Fibroblast of the conjunctiva (primary cell): Measurements from ENCODE around the gene RPS3.
"Not testable (repeated sequence)": the region's sequence is repeated elsewhere in the genome, so short reads cannot be mapped to it uniquely, and the experiment has no call there.

ENCODE experiments used
- DNase-seq: peaks from one replicate; pipeline ENCODE4 v3.0.0-alpha.2; 2010; ENCODE audit warnings: low read depth

The RPS3 gene

GRCh38 chr11:75380245-75380644 is 19.1 kb upstream of the RPS3 start:
- DNase-seq, result no peak

GRCh38 chr11:75380716-75381420 is 18.4 kb upstream of the RPS3 start:
- no peak for DNase-seq

GRCh38 chr11:75383246-75383645 is 16.1 kb upstream of the RPS3 start:
- no peak for DNase-seq

GRCh38 chr11:75384438-75385080 is 14.8 kb upstream of the RPS3 start:
- peak; percentile 32 for DNase-seq

GRCh38 chr11:75386942-75387630 is 12.2 kb upstream of the RPS3 start:
- no peak for DNase-seq

GRCh38 chr11:75387736-75388294 is 11.5 kb upstream of the RPS3 start:
- no peak for DNase-seq

- DNase-seq, result peak; percentile 77
These were observed 10.7 kb upstream of the RPS3 start for GRCh38 chr11:75388386-75389275.

- no peak for DNase-seq
These were observed 10.1 kb upstream of the RPS3 start for GRCh38 chr11:75389276-75389605.

GRCh38 chr11:75389925-75390324 is 9.4 kb upstream of the RPS3 start:
- no peak for DNase-seq

- DNase-seq, result no peak
These were observed 5.1 kb upstream of the RPS3 start for GRCh38 chr11:75394085-75394840.

- no peak for DNase-seq
These were observed 412 bp upstream of the RPS3 start for GRCh38 chr11:75398906-75399305.

- no peak for DNase-seq
These were observed 988 bp downstream of the RPS3 start for GRCh38 chr11:75400146-75400865.

GRCh38 chr11:75402002-75402773 is 2.9 kb downstream of the RPS3 start:
- no peak for DNase-seq

GRCh38 chr11:75403037-75403436 is 3.7 kb downstream of the RPS3 start:
- no peak for DNase-seq

GRCh38 chr11:75403983-75404658 is 4.8 kb downstream of the RPS3 start:
- DNase-seq, result no peak

- DNase-seq, result no peak
These were observed 7.0 kb downstream of the RPS3 start for GRCh38 chr11:75406338-75406777.

GRCh38 chr11:75408957-75409219 is 9.6 kb downstream of the RPS3 start:
- no peak for DNase-seq

GRCh38 chr11:75409971-75410370 is 10.7 kb downstream of the RPS3 start:
- DNase-seq, result not testable (repeated sequence)

- not testable (repeated sequence) for DNase-seq
These were observed 13.8 kb downstream of the RPS3 start for GRCh38 chr11:75413146-75413545.
